ENCODE results near the gene PRELP.

DNA sequence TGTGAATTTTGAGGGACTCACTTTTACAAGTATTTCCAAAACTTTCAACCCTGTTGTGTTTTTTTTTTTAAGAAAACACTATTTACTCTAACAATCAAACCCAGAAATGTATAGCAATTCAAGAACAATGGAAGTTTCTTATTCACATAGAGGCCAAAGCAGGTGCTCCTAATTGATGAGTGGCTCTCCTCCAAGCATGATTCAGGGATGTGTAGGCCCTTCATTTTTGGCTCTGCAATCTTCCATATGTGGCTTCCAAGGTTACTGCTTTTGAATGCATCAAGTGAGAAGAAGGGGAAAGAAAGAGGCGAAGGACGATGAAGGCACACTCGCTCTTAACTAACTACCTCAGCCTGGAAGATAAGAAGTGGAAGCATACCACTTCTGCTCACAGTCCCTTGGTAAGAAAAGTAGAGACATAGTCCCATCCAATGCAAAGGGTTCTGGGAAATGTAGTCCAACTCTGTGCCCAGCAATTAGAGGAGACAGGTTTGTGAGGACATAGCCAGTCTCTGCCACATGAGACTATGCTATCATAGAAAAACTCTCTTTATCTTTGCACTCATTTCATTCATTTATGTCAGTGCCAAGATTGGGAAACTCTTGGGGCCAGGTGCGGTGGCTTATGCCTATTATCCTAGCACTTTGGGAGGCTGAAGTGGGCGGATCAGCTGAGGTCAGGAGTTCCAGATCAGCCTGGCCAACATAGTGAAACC, 64.4 kb downstream of the PRELP start:
- TF ChIP-seq, protein P1, sequence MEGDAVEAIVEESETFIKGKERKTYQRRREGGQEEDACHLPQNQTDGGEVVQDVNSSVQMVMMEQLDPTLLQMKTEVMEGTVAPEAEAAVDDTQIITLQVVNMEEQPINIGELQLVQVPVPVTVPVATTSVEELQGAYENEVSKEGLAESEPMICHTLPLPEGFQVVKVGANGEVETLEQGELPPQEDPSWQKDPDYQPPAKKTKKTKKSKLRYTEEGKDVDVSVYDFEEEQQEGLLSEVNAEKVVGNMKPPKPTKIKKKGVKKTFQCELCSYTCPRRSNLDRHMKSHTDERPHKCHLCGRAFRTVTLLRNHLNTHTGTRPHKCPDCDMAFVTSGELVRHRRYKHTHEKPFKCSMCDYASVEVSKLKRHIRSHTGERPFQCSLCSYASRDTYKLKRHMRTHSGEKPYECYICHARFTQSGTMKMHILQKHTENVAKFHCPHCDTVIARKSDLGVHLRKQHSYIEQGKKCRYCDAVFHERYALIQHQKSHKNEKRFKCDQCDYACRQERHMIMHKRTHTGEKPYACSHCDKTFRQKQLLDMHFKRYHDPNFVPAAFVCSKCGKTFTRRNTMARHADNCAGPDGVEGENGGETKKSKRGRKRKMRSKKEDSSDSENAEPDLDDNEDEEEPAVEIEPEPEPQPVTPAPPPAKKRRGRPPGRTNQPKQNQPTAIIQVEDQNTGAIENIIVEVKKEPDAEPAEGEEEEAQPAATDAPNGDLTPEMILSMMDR (IDR thresholded peaks at IDR 0.05), result no peak
- no peak for TF ChIP-seq POLR2A (IDR thresholded peaks at IDR 0.05)

Measured in lower leg skin (tissue), 3 donors.